ENCODE results near the gene GREM2.

Gene GREM2

DNA sequence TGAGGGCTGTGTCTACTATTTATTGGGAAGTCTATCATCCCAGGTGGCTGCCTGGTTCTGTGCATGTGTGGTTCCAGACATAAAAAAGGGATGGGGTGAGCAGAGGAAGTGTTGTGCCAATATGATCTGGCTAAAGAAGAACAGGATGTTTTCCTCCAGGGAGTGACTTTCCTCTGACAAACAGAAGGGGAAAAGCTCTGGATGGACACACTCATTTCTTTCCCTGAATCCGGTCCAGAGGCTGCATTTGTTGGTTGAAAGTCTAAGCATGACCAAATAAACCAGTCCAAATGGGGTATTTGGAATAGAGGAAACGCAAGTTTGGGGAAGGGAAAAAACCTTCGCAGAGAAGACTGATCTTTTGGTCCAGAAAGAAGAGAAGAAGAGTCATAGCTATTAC, 12.7 kb downstream of the GREM2 start:
- Histone ChIP-seq H3K9me3 (ENCODE audit: control extremely low read depth in 1 of 5, control insufficient read depth in 4 of 5, insufficient read depth in 2 of 5, low read depth in 1 of 5, low read length in 4 of 5) (no peaks in the 10 kb centered on the region), H3K36me3 (ENCODE audit: control insufficient read depth in 4 of 4, insufficient read depth in 4 of 4, low read length in 3 of 4) (no peaks in the 10 kb centered on the region), H3K4me1 (ENCODE audit: control extremely low read depth in 1 of 4, control insufficient read depth in 4 of 4, insufficient read depth in 4 of 4, low read length in 3 of 4) (no peaks in the 10 kb centered on the region), H3K27ac (ENCODE audit: insufficient read depth in 1 of 2, low read depth in 1 of 2, low read length in 2 of 2, poor library complexity in 1 of 2, severe bottlenecking in 2 of 2) (no peak overlapping the region), H3K4me3 (ENCODE audit: control insufficient read depth in 1 of 7, extremely low read depth in 1 of 7, insufficient read depth in 4 of 7, low read depth in 2 of 7, low read length in 6 of 7) (no peak overlapping the region), H3K27me3 (replicated peaks in 2 of 5; ENCODE audit: control insufficient read depth in 4 of 5, insufficient read depth in 5 of 5, low read length in 4 of 5) (peaks cover 0 to 8% (median 2%) of the 10 kb centered on the region in 5 experiments)
- CTCF ChIA-PET, result interaction anchor here (0.7 kb wide), 1 partner anchor 9 kb away, joined by 4 read pairs; no protein-coding TSS in a partner anchor
- DNase-seq, result no peak
- 86% methylated on average over 1 of the region's 3 CpGs for WGBS (ENCODE audit: insufficient coverage)
- POLR2A ChIA-PET, result no interaction called here

DNA sequence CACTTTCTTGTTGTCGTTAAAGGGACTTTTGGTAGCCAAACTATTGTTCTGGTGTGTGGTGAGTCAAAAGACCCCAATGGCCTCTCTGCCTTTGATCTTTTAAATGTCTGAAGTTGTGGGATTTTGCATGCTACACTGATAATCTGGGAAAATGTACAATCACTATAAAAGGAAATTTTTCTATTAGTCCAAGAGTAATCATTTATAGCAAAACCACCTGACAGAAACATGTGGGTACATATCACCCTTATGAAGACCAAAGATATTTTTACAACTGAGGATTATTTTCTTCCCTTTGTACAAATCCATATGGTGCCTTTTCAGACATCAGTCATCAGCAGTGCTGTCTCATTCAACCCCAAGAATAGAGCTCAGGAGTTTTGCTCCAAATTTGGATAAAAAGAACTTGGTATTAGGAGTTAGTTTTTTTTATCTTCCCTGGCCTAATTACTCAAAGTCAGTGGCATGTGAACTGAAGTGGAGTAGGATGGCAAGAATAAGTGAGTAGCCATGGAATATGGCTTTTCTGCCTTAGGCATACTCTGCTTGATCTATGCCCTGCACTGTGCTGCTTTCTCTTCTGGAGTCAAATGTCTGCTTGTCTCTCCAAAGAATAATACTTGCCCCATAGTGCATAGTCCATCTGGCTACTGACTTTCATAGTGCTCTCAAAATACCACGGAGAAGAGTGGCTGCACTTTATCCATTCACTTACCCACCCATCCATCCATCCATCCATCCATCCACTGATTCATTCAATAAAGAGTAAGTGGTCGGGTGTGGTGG, 13.5 kb downstream of the GREM2 start:
- 100% methylated on average over 2 of the region's 3 CpGs for WGBS (ENCODE audit: insufficient coverage)
- no peaks in the 10 kb centered on the region for H3K9me3 ChIP-seq (ENCODE audit: control extremely low read depth in 1 of 5, control insufficient read depth in 4 of 5, insufficient read depth in 2 of 5, low read depth in 1 of 5, low read length in 4 of 5)
- DNase-seq, result no peak
- no peak overlapping the region for H3K4me3 ChIP-seq (ENCODE audit: control insufficient read depth in 1 of 7, extremely low read depth in 1 of 7, insufficient read depth in 4 of 7, low read depth in 2 of 7, low read length in 6 of 7)
- H3K27me3 ChIP-seq (replicated peaks in 2 of 5; ENCODE audit: control insufficient read depth in 4 of 5, insufficient read depth in 5 of 5, low read length in 4 of 5), result peaks cover 0 to 4% (median 0%) of the 10 kb centered on the region in 5 experiments
- CTCF ChIA-PET, result interaction anchor here (1.0 to 1.1 kb wide), 2 partner anchors 9 to 10 kb away, joined by 3 to 4 read pairs; no protein-coding TSS in a partner anchor
- H3K4me1 ChIP-seq (ENCODE audit: control extremely low read depth in 1 of 4, control insufficient read depth in 4 of 4, insufficient read depth in 4 of 4, low read length in 3 of 4), result no peaks in the 10 kb centered on the region
- no peaks in the 10 kb centered on the region for H3K36me3 ChIP-seq (ENCODE audit: control insufficient read depth in 4 of 4, insufficient read depth in 4 of 4, low read length in 3 of 4)
- H3K27ac ChIP-seq (ENCODE audit: insufficient read depth in 1 of 2, low read depth in 1 of 2, low read length in 2 of 2, poor library complexity in 1 of 2, severe bottlenecking in 2 of 2), result no peak overlapping the region
- POLR2A ChIA-PET, result no interaction called here

DNA sequence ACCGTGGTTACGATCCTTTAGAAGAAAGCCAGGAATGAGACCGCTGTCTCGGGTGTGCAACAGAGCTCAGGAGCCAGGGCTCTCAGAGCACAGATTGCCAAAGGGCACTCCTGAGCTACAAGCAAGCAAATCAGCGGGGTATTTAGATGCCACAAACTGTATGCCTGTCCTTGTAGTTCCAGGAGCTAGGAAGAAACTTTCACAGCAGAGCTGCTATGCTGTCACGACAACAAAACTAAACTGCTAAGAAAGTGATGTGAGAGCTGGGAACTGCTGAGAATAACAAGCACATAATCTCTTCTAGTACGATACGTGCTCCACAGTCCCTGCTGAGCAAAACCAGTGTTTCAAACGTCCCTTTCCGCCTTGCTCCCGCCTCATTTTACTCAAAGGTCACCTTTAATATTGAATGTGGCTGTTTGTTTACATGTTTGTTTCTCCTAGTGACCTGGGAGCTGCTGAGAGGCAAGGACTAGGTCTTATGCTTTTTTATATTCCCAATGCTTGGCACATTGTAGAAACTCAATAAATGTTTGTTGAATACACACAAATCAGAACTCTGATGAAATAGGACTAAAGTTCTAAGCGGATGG, 14.7 kb downstream of the GREM2 start:
- H3K27ac ChIP-seq (ENCODE audit: insufficient read depth in 1 of 2, low read depth in 1 of 2, low read length in 2 of 2, poor library complexity in 1 of 2, severe bottlenecking in 2 of 2), result no peak overlapping the region
- no peaks in the 10 kb centered on the region for H3K36me3 ChIP-seq (ENCODE audit: control insufficient read depth in 4 of 4, insufficient read depth in 4 of 4, low read length in 3 of 4)
- WGBS (ENCODE audit: insufficient coverage), result 83% methylated on average over 8 of the region's 12 CpGs
- ChIA-PET POLR2A (no interaction called here), CTCF (interaction anchor here (1.0 to 1.1 kb wide), 2 partner anchors 8 to 11 kb away, joined by 3 to 4 read pairs; no protein-coding TSS in a partner anchor)
- no peak overlapping the region for H3K4me3 ChIP-seq (ENCODE audit: control insufficient read depth in 1 of 7, extremely low read depth in 1 of 7, insufficient read depth in 4 of 7, low read depth in 2 of 7, low read length in 6 of 7)
- H3K9me3 ChIP-seq (ENCODE audit: control extremely low read depth in 1 of 5, control insufficient read depth in 4 of 5, insufficient read depth in 2 of 5, low read depth in 1 of 5, low read length in 4 of 5), result no peaks in the 10 kb centered on the region
- no peak for DNase-seq
- H3K27me3 ChIP-seq (replicated peaks in 2 of 5; ENCODE audit: control insufficient read depth in 4 of 5, insufficient read depth in 5 of 5, low read length in 4 of 5), result peaks cover 0 to 4% (median 0%) of the 10 kb centered on the region in 5 experiments
- no peaks in the 10 kb centered on the region for H3K4me1 ChIP-seq (ENCODE audit: control extremely low read depth in 1 of 4, control insufficient read depth in 4 of 4, insufficient read depth in 4 of 4, low read length in 3 of 4)

- DNase-seq, result no peak
- no peaks in the 10 kb centered on the region for H3K9me3 ChIP-seq (ENCODE audit: control extremely low read depth in 1 of 5, control insufficient read depth in 4 of 5, insufficient read depth in 2 of 5, low read depth in 1 of 5, low read length in 4 of 5)
- no peak overlapping the region for H3K27ac ChIP-seq (ENCODE audit: insufficient read depth in 1 of 2, low read depth in 1 of 2, low read length in 2 of 2, poor library complexity in 1 of 2, severe bottlenecking in 2 of 2)
- CTCF ChIA-PET, result no interaction called here
- no peaks in the 10 kb centered on the region for H3K4me1 ChIP-seq (ENCODE audit: control extremely low read depth in 1 of 4, control insufficient read depth in 4 of 4, insufficient read depth in 4 of 4, low read length in 3 of 4)
- H3K4me3 ChIP-seq (ENCODE audit: control insufficient read depth in 1 of 7, extremely low read depth in 1 of 7, insufficient read depth in 4 of 7, low read depth in 2 of 7, low read length in 6 of 7), result no peak overlapping the region
- 90% methylated on average over 2 of the region's 2 CpGs for WGBS (ENCODE audit: insufficient coverage)
- H3K27me3 ChIP-seq (replicated peaks in 2 of 5; ENCODE audit: control insufficient read depth in 4 of 5, insufficient read depth in 5 of 5, low read length in 4 of 5), result peaks cover 0 to 4% (median 0%) of the 10 kb centered on the region in 5 experiments
- H3K36me3 ChIP-seq (ENCODE audit: control insufficient read depth in 4 of 4, insufficient read depth in 4 of 4, low read length in 3 of 4), result no peaks in the 10 kb centered on the region
- POLR2A ChIA-PET, result no interaction called here
These were observed 16.5 kb downstream of the GREM2 start for GRCh38 chr1:240595476-240595875.

GRCh38 chr1:240591564-240591963, 20.4 kb downstream of the GREM2 start:
- no peaks in the 10 kb centered on the region for H3K36me3 ChIP-seq (ENCODE audit: control insufficient read depth in 4 of 4, insufficient read depth in 4 of 4, low read length in 3 of 4)
- 100% methylated on average over 2 of the region's 3 CpGs for WGBS (ENCODE audit: insufficient coverage)
- H3K27ac ChIP-seq (ENCODE audit: insufficient read depth in 1 of 2, low read depth in 1 of 2, low read length in 2 of 2, poor library complexity in 1 of 2, severe bottlenecking in 2 of 2), result no peak overlapping the region
- no peaks in the 10 kb centered on the region for H3K9me3 ChIP-seq (ENCODE audit: control extremely low read depth in 1 of 5, control insufficient read depth in 4 of 5, insufficient read depth in 2 of 5, low read depth in 1 of 5, low read length in 4 of 5)
- peaks cover 0 to under 1% (median 0%) of the 10 kb centered on the region in 5 experiments for H3K27me3 ChIP-seq (replicated peaks in 2 of 5; ENCODE audit: control insufficient read depth in 4 of 5, insufficient read depth in 5 of 5, low read length in 4 of 5)
- no peaks in the 10 kb centered on the region for H3K4me1 ChIP-seq (ENCODE audit: control extremely low read depth in 1 of 4, control insufficient read depth in 4 of 4, insufficient read depth in 4 of 4, low read length in 3 of 4)
- H3K4me3 ChIP-seq (ENCODE audit: control insufficient read depth in 1 of 7, extremely low read depth in 1 of 7, insufficient read depth in 4 of 7, low read depth in 2 of 7, low read length in 6 of 7), result no peak overlapping the region
- DNase-seq, result no peak
- ChIA-PET POLR2A (no interaction called here), CTCF (no interaction called here)

- H3K27me3 ChIP-seq (replicated peaks in 2 of 5; ENCODE audit: control insufficient read depth in 4 of 5, insufficient read depth in 5 of 5, low read length in 4 of 5), result peaks cover 0 to 2% (median 0%) of the 10 kb centered on the region in 5 experiments
- no peaks in the 10 kb centered on the region for H3K4me1 ChIP-seq (ENCODE audit: control extremely low read depth in 1 of 4, control insufficient read depth in 4 of 4, insufficient read depth in 4 of 4, low read length in 3 of 4)
- no peaks in the 10 kb centered on the region for H3K9me3 ChIP-seq (ENCODE audit: control extremely low read depth in 1 of 5, control insufficient read depth in 4 of 5, insufficient read depth in 2 of 5, low read depth in 1 of 5, low read length in 4 of 5)
- ChIA-PET POLR2A (no interaction called here), CTCF (no interaction called here)
- no peak overlapping the region for H3K27ac ChIP-seq (ENCODE audit: insufficient read depth in 1 of 2, low read depth in 1 of 2, low read length in 2 of 2, poor library complexity in 1 of 2, severe bottlenecking in 2 of 2)
- no peak overlapping the region for H3K4me3 ChIP-seq (ENCODE audit: control insufficient read depth in 1 of 7, extremely low read depth in 1 of 7, insufficient read depth in 4 of 7, low read depth in 2 of 7, low read length in 6 of 7)
- no peak for DNase-seq
- H3K36me3 ChIP-seq (ENCODE audit: control insufficient read depth in 4 of 4, insufficient read depth in 4 of 4, low read length in 3 of 4), result no peaks in the 10 kb centered on the region
- 93% methylated on average over 5 of the region's 5 CpGs for WGBS (ENCODE audit: insufficient coverage)
These were observed 20.9 kb downstream of the GREM2 start for GRCh38 chr1:240591078-240591477.

- no peak overlapping the region for H3K4me3 ChIP-seq (ENCODE audit: control insufficient read depth in 1 of 7, extremely low read depth in 1 of 7, insufficient read depth in 4 of 7, low read depth in 2 of 7, low read length in 6 of 7)
- 93% methylated on average over 5 of the region's 5 CpGs for WGBS (ENCODE audit: insufficient coverage)
- H3K27ac ChIP-seq (ENCODE audit: insufficient read depth in 1 of 2, low read depth in 1 of 2, low read length in 2 of 2, poor library complexity in 1 of 2, severe bottlenecking in 2 of 2), result no peak overlapping the region
- H3K27me3 ChIP-seq (replicated peaks in 2 of 5; ENCODE audit: control insufficient read depth in 4 of 5, insufficient read depth in 5 of 5, low read length in 4 of 5), result peaks cover 0 to 2% (median 0%) of the 10 kb centered on the region in 5 experiments
- H3K36me3 ChIP-seq (ENCODE audit: control insufficient read depth in 4 of 4, insufficient read depth in 4 of 4, low read length in 3 of 4), result no peaks in the 10 kb centered on the region
- CTCF ChIA-PET, result interaction anchor here (1.3 to 1.8 kb wide), 2 partner anchors 8 to 12 kb away, joined by 4 to 5 read pairs; no protein-coding TSS in a partner anchor
- no peaks in the 10 kb centered on the region for H3K9me3 ChIP-seq (ENCODE audit: control extremely low read depth in 1 of 5, control insufficient read depth in 4 of 5, insufficient read depth in 2 of 5, low read depth in 1 of 5, low read length in 4 of 5)
- POLR2A ChIA-PET, result no interaction called here
- H3K4me1 ChIP-seq (ENCODE audit: control extremely low read depth in 1 of 4, control insufficient read depth in 4 of 4, insufficient read depth in 4 of 4, low read length in 3 of 4), result no peaks in the 10 kb centered on the region
- no peak for DNase-seq
These were observed 22.3 kb downstream of the GREM2 start for GRCh38 chr1:240589585-240590110.

All from common myeloid progenitor, CD34-positive (primary cell).